Astrocyte (in vitro differentiated cells and primary cell): Measurements from ENCODE around the gene TET2. TPM values are rescaled to one million over a fixed set of nuclear protein-coding genes. Genes with fewer than 3 reads are reported as not detected.

Experiments
- DNase-seq: peaks from one replicate; pipeline ENCODE4 v3.0.0-alpha.2; 2010; ENCODE audit warnings: low read depth
- FAIRE-seq: peaks from 2 replicates; lab custom pipeline; 2011; peaks lifted over from hg19 to GRCh38; lab: Jason Lieb, UNC
- H2AFZ ChIP-seq: 2 replicates; pipeline ENCODE4 v1.6.0; 2012; ENCODE audit warnings: low read depth, low read length, inconsistent platforms
- H3K27ac ChIP-seq: 2 replicates; pipeline ENCODE4 v1.5.1; 2011; ENCODE audit warnings: low read depth, low read length, inconsistent platforms
- H3K27me3 ChIP-seq: 2 replicates; pipeline ENCODE4 v1.6.0; 2011; ENCODE audit warnings: low read length, inconsistent platforms; ENCODE audit not compliant: insufficient read depth
- H3K36me3 ChIP-seq: 2 replicates; pipeline ENCODE4 v1.5.1; 2011; ENCODE audit warnings: low read length, inconsistent platforms; ENCODE audit not compliant: insufficient read depth
- H3K4me1 ChIP-seq: 2 replicates; pipeline ENCODE4 v1.5.1; 2011; ENCODE audit warnings: low read length, inconsistent platforms; ENCODE audit not compliant: insufficient read depth
- H3K4me2 ChIP-seq: 2 replicates; pipeline ENCODE4 v1.6.0; 2012; ENCODE audit warnings: low read length, inconsistent platforms
- H3K4me3 ChIP-seq: 2 replicates; pipeline ENCODE4 v1.5.1; 2011; ENCODE audit warnings: low read depth, mild to moderate bottlenecking, low read length, inconsistent platforms; ENCODE audit not compliant: insufficient read depth
- H3K79me2 ChIP-seq: 2 replicates; pipeline ENCODE4 v1.6.0; 2012; ENCODE audit warnings: mild to moderate bottlenecking, low read length, inconsistent platforms; ENCODE audit not compliant: insufficient read depth
- H3K9ac ChIP-seq: 2 replicates; pipeline ENCODE4 v1.6.0; 2012; ENCODE audit warnings: mild to moderate bottlenecking, low read length, inconsistent platforms
- H3K9me3 ChIP-seq: 2 replicates; pipeline ENCODE4 v1.5.1; 2012; ENCODE audit warnings: low read depth, mild to moderate bottlenecking, low read length, inconsistent platforms; ENCODE audit not compliant: insufficient read depth
- H4K20me1 ChIP-seq: 2 replicates; pipeline ENCODE4 v1.6.0; 2012; ENCODE audit warnings: low read length, inconsistent platforms; ENCODE audit not compliant: insufficient read depth
- H3K27ac Mint-ChIP-seq: one replicate; pipeline ENCODE4 v1.8.0; 2021; ENCODE audit warnings: mild to moderate bottlenecking, mixed read lengths; ENCODE audit not compliant: unreplicated experiment
- H3K27me3 Mint-ChIP-seq: one replicate; pipeline ENCODE4 v1.8.0; 2021; ENCODE audit warnings: low read depth, mixed read lengths; ENCODE audit not compliant: unreplicated experiment
- H3K36me3 Mint-ChIP-seq: one replicate; pipeline ENCODE4 v1.8.0; 2021; ENCODE audit warnings: low read depth, mixed read lengths; ENCODE audit not compliant: unreplicated experiment
- H3K4me1 Mint-ChIP-seq: one replicate; pipeline ENCODE4 v1.8.0; 2021; ENCODE audit warnings: low read depth, mixed read lengths; ENCODE audit not compliant: unreplicated experiment
- H3K4me3 Mint-ChIP-seq: one replicate; pipeline ENCODE4 v1.8.0; 2021; ENCODE audit warnings: mild to moderate bottlenecking, moderate library complexity, mixed read lengths; ENCODE audit not compliant: unreplicated experiment
- H3K9me3 Mint-ChIP-seq: one replicate; pipeline ENCODE4 v1.8.0; 2021; ENCODE audit warnings: mild to moderate bottlenecking, mixed read lengths; ENCODE audit not compliant: unreplicated experiment
- CTCF ChIP-seq: IDR thresholded peaks from 2 replicates; pipeline ENCODE4 v1.5.1; 2011; ENCODE audit warnings: low read depth, mild to moderate bottlenecking, inconsistent platforms, low read length, moderate library complexity; ENCODE audit not compliant: insufficient read depth
- EZH2 ChIP-seq: IDR thresholded peaks from 2 replicates; pipeline ENCODE4 v1.6.1; 2012; ENCODE audit warnings: mild to moderate bottlenecking, low read length, inconsistent platforms; ENCODE audit not compliant: insufficient read depth
- total RNA-seq: library from RNA; stranded (reverse); gene quantifications from 2 replicates; pipeline ENCODE4 v1.2.1, GENCODE V29; 2021

The TET2 gene
- total RNA-seq, 1 donor from 2014 or later = 15.7 TPM

GRCh38 chr4:105107095-105107856 lies 39.4 kb upstream of the TET2 start:
- H3K4me1 ChIP-seq = no peaks in the 10 kb centered on the region
- H3K36me3 ChIP-seq = no peaks in the 10 kb centered on the region
- no peak overlapping the region for H2AFZ ChIP-seq
- H3K4me3 ChIP-seq = no peak overlapping the region
- H3K27ac ChIP-seq = no peak overlapping the region
- peaks cover 2% of the 10 kb centered on the region for H3K27me3 Mint-ChIP-seq
- H3K9ac ChIP-seq = no peak overlapping the region
- H3K9me3 ChIP-seq = no peaks in the 10 kb centered on the region
- no peak overlapping the region for H3K4me2 ChIP-seq
- H3K27ac Mint-ChIP-seq = no peak overlapping the region
- no peaks in the 10 kb centered on the region for H3K79me2 ChIP-seq
- TF ChIP-seq CTCF = no peak
- TF ChIP-seq EZH2 = no peak
- H3K27me3 ChIP-seq = no peaks in the 10 kb centered on the region
- no peak for DNase-seq
- no peak overlapping the region for H3K4me3 Mint-ChIP-seq
- no peaks in the 10 kb centered on the region for H3K36me3 Mint-ChIP-seq
- FAIRE-seq = no peak
- peaks cover 2% of the 10 kb centered on the region for H3K4me1 Mint-ChIP-seq
- H4K20me1 ChIP-seq = no peaks in the 10 kb centered on the region
- no peaks in the 10 kb centered on the region for H3K9me3 Mint-ChIP-seq

GRCh38 chr4:105108971-105109370 lies 37.7 kb upstream of the TET2 start:
- H3K4me3 ChIP-seq = no peak overlapping the region
- DNase-seq (no peak), FAIRE-seq (no peak)
- no peak overlapping the region for H3K27ac Mint-ChIP-seq
- H3K9me3 Mint-ChIP-seq = no peaks in the 10 kb centered on the region
- no peaks in the 10 kb centered on the region for H3K9me3 ChIP-seq
- no peak overlapping the region for H3K9ac ChIP-seq
- H2AFZ ChIP-seq = no peak overlapping the region
- no peaks in the 10 kb centered on the region for H4K20me1 ChIP-seq
- no peak overlapping the region for H3K4me2 ChIP-seq
- H3K36me3 ChIP-seq = no peaks in the 10 kb centered on the region
- peaks cover 2% of the 10 kb centered on the region for H3K4me1 Mint-ChIP-seq
- H3K27me3 ChIP-seq = no peaks in the 10 kb centered on the region
- TF ChIP-seq CTCF (no peak), EZH2 (no peak)
- H3K27me3 Mint-ChIP-seq = peaks cover 2% of the 10 kb centered on the region
- H3K36me3 Mint-ChIP-seq = no peaks in the 10 kb centered on the region
- H3K4me3 Mint-ChIP-seq = no peak overlapping the region
- H3K27ac ChIP-seq = no peak overlapping the region
- H3K4me1 ChIP-seq = no peaks in the 10 kb centered on the region
- H3K79me2 ChIP-seq = no peaks in the 10 kb centered on the region

GRCh38 chr4:105112274-105112673 lies 34.4 kb upstream of the TET2 start:
- H3K4me3 Mint-ChIP-seq = no peak overlapping the region
- no peaks in the 10 kb centered on the region for H3K36me3 Mint-ChIP-seq
- H3K4me1 Mint-ChIP-seq = peaks cover 2% of the 10 kb centered on the region
- no peak overlapping the region for H2AFZ ChIP-seq
- H4K20me1 ChIP-seq = no peaks in the 10 kb centered on the region
- H3K9ac ChIP-seq = no peak overlapping the region
- no peak for TF ChIP-seq EZH2
- TF ChIP-seq CTCF = no peak
- H3K27ac Mint-ChIP-seq = no peak overlapping the region
- no peak overlapping the region for H3K4me2 ChIP-seq
- H3K27me3 ChIP-seq = no peaks in the 10 kb centered on the region
- no peak overlapping the region for H3K4me3 ChIP-seq
- H3K79me2 ChIP-seq = no peaks in the 10 kb centered on the region
- no peak for FAIRE-seq
- H3K36me3 ChIP-seq = no peaks in the 10 kb centered on the region
- peak; percentile 48 for DNase-seq
- no peaks in the 10 kb centered on the region for H3K9me3 ChIP-seq
- H3K9me3 Mint-ChIP-seq = no peaks in the 10 kb centered on the region
- no peak overlapping the region for H3K27ac ChIP-seq
- peaks cover 3% of the 10 kb centered on the region for H3K27me3 Mint-ChIP-seq
- no peaks in the 10 kb centered on the region for H3K4me1 ChIP-seq
